Stimulated activated CD4-positive, alpha-beta T cell treated with anti-CD3 and anti-CD28 coated beads, Interleukin-2, amount 100 ng/mL, for 24 hours (primary cell): ENCODE measurements around the gene SDC1.

Experiments used
- DNase-seq, 2 donors: peaks; one replicate each; pipeline ENCODE4 v3.0.0-alpha.2; 2020

Gene SDC1

DNA sequence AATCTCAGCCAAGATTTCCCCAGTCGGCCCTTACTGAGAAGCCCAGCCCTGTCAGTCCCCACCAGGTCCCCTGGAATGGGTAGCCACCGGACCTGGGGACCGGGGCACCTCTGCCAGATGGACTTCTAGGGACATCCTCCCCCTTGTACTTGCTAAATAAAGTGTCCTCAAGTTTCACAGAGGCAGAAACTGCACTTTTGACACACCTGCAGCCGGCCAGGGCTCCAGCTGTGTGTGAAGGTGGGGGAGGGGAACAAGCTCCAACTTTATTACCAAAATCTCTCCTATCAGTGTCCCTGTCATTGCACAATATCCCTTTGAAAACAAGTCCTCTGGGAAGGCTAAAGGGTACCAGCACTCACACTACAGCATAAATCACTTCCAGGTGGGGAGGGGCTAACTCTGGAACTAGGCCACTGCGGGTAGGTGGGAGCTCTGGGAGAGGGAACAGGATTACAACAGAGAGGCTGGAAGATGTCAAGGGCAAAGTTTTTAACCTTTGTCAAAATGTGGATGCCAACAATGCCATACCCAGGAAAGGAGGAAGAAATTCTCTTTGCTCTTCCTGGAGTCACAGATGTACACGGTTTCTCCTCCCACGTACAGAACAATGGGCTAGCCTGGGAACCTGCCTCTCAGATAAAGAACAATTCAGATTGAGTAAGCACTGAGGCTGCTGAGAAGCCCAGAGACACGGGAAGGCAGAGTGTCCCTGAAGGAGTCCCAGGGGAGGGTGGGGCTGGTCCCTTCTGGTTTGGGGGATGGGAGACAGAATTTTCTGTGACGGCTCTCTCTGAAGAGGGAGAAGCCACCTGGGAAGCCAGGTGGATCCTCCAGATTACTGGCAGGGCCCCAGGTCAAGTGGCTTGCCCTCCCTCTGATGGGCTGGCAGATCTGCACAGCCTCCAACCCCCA is 11.0 kb downstream of the SDC1 start:
- no peak for DNase-seq

DNA sequence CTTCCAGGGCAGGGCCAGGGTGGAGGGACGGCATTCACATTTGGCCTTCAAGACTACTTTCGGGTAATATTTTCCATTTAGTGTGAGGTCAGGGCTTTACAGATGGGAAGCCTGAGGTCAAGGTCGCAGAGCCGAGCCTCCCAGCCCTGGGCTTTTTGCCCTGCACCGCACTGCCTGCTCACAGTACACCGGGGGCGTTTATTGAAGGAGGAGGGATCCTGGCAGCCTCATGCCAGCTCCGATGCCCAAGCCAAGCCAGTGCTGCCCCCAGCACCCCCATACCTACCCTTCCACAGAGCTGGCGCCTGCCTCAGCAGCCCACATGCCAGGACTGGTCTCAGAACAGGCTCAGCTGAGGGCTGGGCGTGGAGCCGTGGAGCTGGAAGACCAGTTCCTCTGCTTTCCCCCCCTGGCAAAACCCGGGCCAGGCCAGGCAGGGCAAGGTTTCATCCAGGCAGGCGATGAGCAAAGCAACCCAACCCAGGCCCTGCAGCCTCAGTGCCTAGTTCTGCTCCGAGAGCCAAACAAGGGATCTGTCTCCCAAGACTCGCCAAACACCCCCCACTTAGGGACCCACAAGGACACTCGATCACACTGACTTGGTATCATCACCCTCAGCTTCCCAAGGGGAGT is 11.9 kb downstream of the SDC1 start:
- DNase-seq = no peak

DNA sequence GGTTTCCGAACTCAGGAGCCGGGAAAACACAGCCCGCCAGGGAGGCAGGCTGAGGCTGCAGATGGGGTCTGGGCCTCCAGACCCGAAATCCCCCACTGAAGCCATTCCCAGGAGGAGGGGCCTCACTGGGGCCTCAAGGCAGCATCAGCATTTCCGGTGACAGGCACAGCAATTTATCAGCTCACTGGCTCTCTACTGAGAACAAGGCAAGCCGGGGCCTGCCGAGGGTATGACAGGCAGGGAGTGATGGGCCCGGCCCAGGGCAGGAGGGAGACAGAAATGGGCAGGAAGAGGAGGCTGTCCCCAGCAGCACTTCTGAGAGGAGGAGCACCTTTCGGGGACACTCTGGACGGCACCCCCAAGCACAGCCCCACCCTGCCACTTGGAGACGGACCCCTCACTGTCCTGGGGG is 12.5 kb downstream of the SDC1 start:
- no peak for DNase-seq

DNA sequence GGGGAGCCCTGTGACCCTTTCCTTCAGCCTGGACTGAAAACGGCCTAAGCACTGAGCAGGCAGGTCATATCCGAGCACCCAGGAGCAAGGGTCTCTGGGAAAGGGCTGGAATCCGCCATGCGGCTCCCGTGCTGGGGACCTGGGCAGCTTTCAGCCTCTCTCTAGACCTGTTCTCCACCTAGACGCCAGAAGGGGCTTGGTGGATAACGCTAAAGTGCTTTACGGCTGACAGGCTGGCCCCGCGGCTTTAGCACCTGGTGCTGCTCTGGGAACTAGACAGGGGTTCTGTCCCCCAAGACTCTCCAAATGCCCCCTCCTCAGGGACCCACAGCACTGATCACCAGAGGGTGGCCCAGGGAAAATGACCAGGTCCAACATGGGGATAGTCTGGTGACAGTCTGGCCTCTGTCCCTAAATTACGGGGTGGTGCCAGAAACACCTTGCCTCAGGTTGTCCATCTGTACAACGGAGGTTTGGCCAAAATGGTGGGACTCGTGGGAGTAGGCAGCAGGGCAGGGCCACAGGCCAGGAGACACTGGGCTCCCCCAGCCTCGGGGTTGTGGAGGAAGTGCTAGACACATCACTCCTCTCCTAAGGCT is 13.0 kb downstream of the SDC1 start:
- DNase-seq = no peak

DNA sequence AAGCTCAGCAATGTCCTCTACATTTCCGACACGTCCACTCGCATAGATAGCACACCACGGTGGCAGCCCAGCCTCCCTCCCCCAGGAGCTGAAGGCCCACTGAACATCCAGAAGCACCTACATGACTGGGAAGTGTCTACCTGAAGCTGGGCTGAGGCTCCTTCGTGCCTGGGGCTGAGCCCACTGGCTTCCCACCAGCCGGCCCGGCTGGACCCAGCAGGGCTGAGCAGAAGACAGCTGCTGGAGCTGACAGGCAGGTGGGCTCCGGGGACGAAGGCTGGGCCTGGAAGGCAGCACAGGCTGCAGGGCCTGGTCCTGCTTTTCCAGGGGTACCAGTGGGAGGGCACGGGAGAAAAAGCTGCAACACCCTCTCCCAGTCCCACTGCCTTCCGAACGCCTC is 13.5 kb downstream of the SDC1 start:
- DNase-seq = no peak

DNA sequence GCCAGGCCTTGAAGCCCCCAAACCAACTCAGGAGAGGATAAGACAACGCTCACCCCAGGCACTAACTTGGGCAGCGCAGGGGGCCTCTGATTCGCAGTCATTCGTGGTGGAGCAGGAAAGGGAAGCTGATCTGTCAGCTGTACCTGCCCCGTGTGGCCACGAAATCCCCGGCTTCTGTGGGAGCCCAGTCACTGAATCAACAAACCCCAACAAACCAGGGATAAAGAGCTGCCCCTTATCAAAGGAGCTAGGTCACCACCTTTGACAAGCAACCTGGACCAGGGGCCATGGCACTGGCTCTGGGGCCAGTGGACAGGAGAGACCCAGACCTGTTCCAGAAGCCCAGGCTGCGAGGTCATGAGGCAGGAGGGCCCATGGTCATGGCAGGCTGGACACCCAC is 14.5 kb downstream of the SDC1 start:
- DNase-seq = no peak

DNA sequence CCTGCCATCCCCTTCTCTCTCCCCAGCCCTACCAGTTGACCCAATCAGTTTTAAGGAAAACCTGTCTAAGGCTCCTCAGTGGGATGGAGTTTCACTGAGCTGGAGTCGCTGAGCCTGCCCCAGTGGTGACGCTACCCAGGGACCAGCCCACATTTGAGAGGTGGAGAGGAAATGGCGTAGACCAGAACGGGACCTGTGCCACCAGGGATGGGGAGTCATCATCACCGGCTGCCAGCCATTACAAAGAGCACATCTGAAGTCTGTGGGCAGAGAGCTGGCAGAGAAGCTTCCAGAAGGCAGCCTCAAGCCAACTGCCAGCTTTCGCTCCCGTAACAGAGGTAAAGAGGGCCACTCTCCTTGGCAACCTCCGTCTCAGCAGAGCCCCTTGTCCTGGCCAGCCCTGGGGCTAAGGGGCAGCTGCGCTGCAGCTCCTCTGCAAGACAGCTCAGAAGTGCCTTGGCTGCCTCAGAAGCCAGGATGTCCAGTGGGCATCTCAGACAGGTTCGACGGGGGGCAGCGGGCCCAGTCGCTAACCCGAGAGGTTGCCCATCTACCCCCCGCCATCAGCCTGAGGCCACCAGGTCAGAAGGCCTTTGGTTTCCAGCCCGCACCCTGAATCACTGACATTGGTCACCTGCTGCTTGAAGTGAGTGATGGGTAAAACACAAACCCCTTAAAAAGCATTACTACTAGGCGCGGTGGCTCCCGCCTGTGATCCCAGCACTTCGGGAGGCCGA is 15.4 kb downstream of the SDC1 start:
- no peak for DNase-seq

DNA sequence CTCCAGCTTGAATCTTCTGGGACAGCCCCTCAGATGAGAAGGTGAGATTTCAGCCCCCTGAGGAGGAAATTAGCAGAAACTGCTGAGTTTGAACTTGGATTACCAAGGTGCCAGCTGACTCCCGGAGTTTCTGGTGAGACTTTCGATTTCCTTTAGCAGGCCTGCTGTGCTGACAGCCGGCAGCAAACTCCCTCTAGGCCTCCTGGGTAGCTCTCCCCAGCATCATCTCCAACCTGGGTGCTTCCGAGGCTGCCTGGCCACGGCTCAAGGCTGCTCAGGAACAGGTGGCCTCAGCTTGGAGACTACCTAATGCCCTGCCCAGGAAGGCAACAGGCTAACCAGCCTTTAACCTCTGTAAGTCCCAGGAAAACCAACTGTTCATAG is 16.5 kb downstream of the SDC1 start:
- no peak for DNase-seq

DNA sequence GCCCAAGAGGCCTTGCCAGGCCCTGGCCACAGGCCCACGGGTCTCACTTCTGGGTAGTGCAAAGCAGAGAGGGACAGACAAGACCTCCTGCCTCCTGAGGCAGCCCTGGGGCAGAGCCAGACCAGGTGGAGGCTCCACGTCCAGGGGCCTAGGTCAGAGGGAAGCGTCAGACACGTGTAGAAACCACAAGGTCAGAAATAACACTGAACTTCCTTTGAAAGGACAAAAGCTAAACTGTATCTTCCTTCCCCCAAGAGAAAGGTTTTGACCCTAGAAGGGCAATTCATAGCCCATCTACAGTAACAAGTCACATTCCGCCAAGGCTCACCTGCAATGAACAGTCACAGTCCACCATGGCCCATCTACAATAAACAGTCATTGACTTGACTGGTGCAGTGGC is 17.9 kb downstream of the SDC1 start:
- DNase-seq = no peak

DNA sequence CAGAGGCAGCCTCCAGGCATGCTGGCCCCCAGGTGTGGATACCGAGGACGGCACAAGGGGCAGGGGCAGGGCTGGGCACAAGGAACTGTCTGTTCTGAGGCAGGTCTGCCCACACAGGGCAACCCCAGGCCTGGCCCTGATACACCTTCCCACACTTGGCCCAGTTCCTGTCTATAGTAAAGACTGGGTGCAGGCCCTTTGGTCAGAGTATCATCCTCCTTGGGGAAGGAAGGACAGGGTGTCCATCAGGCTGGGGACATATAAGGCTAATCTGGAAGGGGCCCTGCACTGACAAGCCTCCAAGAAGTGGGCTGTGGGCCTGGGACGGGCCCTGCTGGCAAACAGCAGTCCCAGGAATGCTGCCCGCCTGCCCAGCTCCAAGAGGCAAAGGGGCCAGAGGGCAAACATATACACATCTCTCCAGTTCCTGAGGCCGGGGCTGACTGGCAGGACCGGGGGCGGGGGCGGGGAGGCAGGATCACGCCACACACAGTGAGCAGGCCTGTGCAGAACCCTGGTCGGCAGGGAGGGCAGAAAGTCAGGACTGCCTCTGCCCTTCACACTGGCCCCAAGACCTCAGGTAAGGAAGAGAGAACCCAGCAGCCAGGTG is 18.9 kb downstream of the SDC1 start:
- no peak for DNase-seq

DNA sequence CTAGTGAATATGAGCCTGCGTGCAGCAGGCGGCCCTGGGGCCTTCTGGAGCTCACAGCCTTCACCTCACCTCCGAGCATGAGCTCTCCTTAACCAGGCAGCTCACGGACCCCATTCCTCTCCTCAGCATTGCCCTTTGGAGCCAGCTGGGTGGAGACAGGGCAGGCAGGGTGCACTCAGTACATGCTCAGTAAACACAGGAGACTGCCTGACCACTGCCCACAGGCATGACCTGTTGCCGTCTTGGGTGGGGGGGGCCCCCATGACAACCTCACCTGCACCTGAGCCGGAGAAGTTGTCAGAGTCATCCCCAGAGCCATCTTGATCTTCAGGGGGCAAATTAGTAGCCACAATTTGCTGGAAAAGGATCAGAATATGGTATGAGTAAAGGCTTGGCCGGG is 19.9 kb downstream of the SDC1 start:
- no peak for DNase-seq

DNA sequence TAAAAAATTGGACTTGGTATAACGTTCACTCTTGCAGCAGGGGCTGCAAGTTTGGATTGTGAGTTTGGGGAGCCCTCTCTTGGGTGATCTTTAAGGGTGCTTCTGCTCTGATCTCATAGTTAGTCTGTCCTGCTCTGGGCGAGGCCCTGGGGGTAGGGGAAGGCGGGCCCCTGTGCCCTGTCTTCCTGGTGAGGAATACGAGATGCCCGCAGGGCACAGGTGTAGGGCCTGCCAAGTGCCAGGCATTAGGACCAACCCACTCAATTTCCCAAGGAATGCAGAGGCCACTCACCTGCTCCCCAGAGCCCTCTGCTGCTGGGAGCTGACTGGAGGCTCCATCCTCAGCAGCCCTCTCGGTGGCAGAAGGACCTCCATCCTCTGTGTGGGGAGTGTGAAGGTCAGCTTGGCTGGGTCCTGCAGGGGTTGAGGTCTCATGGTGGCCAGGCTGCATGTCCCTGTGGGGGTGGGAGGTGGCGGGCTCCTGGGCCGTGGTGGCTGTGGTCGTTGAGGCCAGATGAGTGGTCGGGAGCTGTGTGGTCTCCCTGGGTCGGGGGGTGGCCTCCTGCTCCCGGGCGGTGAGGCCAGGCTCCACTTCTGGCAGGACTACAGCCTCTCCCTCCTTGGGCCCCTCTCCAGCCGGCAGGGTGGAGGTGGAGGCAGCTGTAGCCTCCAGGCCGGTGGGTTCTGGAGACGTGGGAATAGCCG is 21.3 kb downstream of the SDC1 start:
- no peak for DNase-seq

DNA sequence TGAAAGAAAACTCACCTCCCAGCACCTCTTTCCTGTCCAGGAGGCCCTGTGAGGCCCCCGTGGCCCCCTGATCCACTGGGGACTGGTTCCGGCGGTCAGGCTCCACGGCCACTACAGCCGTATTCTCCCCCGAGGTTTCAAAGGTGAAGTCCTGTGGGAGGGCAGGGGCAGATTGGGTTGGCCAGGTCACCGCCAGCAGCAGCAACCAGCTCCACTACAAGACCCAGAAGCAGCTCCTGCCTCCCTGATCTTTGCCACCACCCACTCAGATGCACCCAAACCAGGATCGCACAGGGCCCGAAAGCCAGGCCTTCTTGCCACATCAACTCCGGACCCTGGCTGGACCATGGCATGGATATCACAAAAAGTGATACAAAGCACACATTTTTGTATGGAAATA is 21.9 kb downstream of the SDC1 start:
- DNase-seq = no peak

DNA sequence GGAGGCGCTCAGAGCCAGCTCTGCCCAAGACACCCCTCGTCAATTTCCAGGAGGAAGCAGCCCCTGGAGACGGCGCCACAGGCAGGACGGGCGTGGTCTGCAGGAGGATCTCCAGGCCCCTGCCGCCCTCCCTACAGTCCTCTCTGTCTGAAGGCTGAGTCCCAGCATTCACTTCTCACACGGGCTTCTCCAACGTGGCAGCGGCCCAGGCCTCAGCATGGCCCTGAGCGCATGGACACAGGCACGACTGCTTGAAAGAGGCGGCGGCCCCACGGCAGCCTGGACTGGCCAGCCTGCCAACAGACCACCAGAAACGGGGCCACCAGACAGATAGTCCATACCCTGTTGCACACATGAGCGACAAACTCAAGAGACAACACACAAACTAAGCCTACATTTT is 23.3 kb downstream of the SDC1 start:
- no peak for DNase-seq

DNA sequence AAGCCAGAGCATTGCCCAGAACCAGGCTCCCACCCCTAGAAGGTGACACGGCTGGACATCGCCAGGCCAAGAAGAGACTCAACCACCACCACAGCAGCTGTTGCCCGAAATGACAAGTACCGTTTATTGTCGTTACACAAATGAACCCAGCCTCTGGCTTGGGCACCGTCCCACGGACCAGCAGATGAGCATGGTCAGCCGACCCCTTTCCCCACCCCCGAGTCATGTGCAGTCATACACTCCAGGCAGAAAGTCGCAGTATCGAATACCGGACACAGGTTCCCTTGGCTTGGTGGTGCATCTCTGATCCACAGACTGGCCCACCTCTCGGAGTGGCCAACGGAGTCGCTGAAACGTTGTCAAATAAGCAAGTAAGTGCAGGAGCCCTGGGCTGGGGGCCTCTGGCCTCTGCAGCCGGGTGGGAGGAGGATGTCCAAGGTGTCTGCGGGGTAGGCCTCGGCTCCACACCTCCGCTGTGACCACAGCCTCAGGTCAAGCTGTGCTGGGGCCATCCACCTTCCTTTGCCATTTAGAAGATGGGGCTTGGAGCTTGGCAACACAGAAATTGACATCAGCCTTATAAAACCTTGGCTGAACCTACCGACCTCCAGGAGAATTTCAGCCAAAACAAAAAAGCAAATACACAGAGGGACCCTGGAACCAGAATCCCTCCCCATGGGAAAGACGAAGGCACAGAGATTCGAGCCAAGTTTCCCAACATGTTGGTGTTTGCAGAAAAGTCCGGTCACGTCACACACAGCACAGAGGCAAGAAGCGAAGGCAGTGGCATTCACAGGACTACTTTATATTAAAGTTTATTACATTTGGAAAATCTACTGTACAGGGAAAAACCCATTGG is 24.0 kb downstream of the SDC1 start:
- DNase-seq = no peak

DNA sequence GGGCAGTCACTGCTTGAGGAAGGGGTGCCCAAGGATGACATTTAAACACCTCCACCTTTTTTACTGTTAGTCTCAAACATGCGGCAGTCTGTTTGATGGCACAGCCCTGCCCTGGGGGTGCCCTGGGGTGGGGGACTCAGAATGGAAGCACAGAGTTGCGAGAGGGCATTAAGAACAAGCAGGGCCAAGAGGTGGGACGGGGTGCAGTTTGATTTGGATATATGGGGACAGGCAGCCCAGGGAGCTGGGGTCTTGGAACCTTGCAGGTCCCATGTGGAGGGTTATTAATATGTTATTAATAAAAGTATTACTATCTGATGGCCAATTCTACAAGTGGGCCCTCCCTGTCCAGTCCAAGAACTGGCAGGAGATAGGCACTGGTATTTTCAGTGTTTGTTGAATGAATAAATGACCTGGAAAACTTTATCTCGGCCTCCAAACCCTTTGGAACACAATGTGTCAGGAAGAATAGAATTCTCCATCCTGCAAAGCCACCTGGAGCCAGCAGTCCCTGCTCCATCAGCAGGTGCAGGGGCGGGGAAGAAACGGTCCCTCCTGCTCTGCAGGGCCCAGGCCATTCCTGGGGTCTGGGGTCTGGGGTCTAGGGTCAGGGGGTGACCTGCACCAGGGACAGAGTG is 25.2 kb downstream of the SDC1 start:
- DNase-seq = no peak

DNA sequence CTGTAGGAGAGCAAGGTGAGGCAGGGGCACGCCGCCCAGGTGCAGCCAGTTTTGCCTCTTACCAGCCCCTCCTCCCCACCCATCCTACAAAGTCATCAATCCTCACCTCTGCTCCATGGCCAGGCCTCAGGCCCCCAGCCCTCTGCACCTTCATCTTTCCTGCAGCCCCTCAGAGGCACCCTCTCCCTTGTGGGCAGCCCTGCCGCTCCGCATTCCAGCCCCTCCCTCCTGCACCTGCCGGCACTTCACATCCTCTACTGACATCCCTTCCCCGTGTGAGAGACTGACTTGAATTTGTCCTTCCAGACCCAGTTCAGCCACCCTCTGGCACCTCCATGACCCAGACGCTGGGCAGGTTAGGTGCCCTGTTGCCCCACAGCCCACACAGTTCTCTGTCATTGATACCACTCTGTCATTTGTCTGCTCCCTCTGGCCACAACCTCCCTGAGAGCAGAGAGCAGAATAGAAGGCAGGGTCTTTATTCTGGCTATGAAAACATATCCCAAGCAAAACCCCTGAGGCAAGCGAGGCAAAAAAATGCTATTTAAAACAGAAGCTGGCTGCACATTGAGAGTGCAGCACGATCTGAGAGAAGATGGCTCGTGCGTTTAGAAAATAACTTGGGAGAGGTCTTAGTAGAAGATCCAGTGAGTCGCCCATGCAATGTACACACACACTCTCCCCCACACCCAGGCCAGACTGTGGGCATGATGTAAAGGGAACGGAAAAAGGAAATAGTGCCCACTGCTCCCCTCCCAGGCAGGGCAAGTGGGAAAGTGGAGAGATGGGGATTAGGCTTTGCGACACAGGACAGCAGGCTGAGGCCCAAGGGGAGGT is 25.9 kb downstream of the SDC1 start:
- no peak for DNase-seq

DNA sequence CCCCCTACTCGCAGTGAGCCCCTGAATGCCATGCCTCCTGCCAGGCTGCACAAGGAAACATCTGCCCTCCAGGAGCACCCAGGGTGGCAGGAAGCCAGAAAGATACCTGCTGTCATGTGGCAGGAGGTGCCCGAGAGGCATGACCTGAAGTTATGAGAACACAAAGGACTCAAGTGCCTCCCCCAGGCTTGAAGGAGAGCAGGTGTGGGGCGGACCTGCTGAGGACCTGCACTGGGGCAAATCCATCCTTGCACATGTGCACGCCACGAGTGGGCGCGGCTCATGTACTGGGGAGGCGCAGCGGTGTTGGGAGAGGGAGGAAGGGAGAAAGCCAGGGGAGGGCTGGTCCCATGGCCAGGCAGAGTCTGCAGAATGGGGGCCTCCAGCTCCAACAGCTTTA is 26.9 kb downstream of the SDC1 start:
- no peak for DNase-seq

DNA sequence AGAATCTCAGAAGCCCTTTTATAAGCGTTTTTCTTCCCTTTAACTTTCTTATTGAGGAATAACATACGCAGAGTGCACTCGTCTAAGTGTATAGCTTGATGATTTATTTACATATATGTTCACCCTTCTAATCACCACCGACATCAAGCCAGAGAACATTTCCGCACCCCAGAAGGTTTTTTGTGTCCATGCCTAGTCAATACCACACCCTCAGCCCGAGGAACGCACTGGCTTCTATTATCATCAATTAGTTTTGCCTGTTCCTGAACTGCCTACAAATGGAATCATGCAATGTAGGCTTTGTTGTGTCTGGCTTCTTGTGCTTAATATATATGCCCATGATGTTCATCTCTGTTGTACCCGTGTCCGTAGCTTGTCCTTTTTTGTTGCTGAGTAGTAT is 27.7 kb downstream of the SDC1 start:
- DNase-seq = no peak

DNA sequence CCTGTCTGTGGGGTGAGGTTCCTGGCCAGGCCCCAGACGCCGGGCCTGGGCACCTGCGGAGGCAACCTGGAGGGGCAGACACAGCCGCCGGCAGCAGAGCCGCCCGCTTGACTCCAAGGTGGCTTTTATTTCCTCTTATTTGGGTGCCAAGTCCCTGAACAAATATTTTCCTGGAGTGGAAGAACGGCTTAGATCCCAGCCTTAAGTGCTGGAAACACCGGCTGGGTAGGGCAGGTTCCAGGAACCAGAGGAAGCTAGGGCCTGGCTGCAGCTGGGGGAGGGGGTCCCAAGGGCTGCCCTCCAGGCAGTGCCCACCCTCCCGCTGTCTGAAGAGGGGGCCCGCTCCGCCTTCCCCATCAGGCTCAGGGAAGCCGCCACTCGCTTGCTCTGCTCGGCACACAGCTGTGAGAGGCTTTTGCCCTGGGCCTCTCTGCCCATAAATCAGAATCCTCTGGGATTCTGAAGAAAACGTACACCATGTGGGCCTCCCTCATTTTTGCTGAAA is 28.2 kb downstream of the SDC1 start:
- DNase-seq = no peak
